MM.1S (cell line): ENCODE measurements around the gene RNASE9.

ENCODE experiments used
- DNase-seq: peaks from one replicate; pipeline ENCODE4 v3.0.0-alpha.2; 2015
- H2AFZ ChIP-seq: fragments of 300-600 bp; sonication (generic); 2 replicates; pipeline ENCODE4 v1.6.0; 2016; ENCODE audit warnings: antibody characterized with exemption, low read length
- H3F3A ChIP-seq: fragments of 300-600 bp; sonication (generic); 2 replicates; pipeline ENCODE4 v1.6.1; 2016; ENCODE audit warnings: mild to moderate bottlenecking, antibody characterized with exemption, low read length, moderate library complexity, mixed read lengths; ENCODE audit not compliant: insufficient read depth
- H3K27ac ChIP-seq: fragments of 300-600 bp; sonication (generic); 2 replicates; pipeline ENCODE4 v1.5.1; 2016; ENCODE audit warnings: mild to moderate bottlenecking, low read length
- H3K27me3 ChIP-seq: fragments of 300-600 bp; sonication (generic); replicated peaks from 2 replicates; pipeline ENCODE4 v1.6.0; 2016; ENCODE audit warnings: low read length; ENCODE audit not compliant: insufficient read depth
- H3K36me3 ChIP-seq: fragments of 300-600 bp; sonication (generic); replicated peaks from 2 replicates; pipeline ENCODE4 v1.6.1; 2016; ENCODE audit warnings: mild to moderate bottlenecking, low read length, mixed read lengths; ENCODE audit not compliant: insufficient read depth
- H3K4me1 ChIP-seq: fragments of 300-600 bp; sonication (generic); 2 replicates; pipeline ENCODE4 v1.6.1; 2016; ENCODE audit warnings: low read length, mixed read lengths
- H3K4me2 ChIP-seq: fragments of 300-600 bp; sonication (generic); 2 replicates; pipeline ENCODE4 v1.6.0; 2016; ENCODE audit warnings: low read depth, low read length
- H3K4me3 ChIP-seq: fragments of 300-600 bp; sonication (generic); 2 replicates; pipeline ENCODE4 v1.5.1; 2016; ENCODE audit warnings: low read length, mixed read lengths
- H3K79me2 ChIP-seq: fragments of 300-600 bp; sonication (generic); 2 replicates; pipeline ENCODE4 v1.6.1; 2016; ENCODE audit warnings: mixed run types, low read length, mixed read lengths
- H3K9ac ChIP-seq: fragments of 300-600 bp; sonication (generic); 2 replicates; pipeline ENCODE4 v1.6.1; 2016; ENCODE audit warnings: low read length, mixed read lengths
- H3K9me2 ChIP-seq: fragments of 300-600 bp; sonication (generic); replicated peaks from 2 replicates; pipeline ENCODE4 v1.6.1; 2016; ENCODE audit warnings: mild to moderate bottlenecking, low read length, mixed read lengths; ENCODE audit not compliant: insufficient read depth
- H3K9me3 ChIP-seq: fragments of 300-600 bp; sonication (generic); replicated peaks from 2 replicates; pipeline ENCODE4 v1.6.1; 2016; ENCODE audit warnings: mild to moderate bottlenecking, low read length, mixed read lengths; ENCODE audit not compliant: insufficient read depth
- H4K20me1 ChIP-seq: fragments of 300-600 bp; sonication (generic); 2 replicates; pipeline ENCODE4 v1.6.1; 2016; ENCODE audit warnings: mild to moderate bottlenecking, low read length, moderate library complexity, mixed read lengths; ENCODE audit not compliant: insufficient read depth
- CTCF ChIP-seq: fragments of 300-600 bp; sonication (generic); IDR thresholded peaks from 2 replicates; pipeline ENCODE4 v1.5.1; 2016; ENCODE audit warnings: antibody characterized with exemption, low read length, mixed read lengths
- EZH2 ChIP-seq: fragments of 300-600 bp; sonication (generic); optimal IDR thresholded peaks from 2 replicates; pipeline ENCODE3; 2017; ENCODE audit warnings: low read depth, mild to moderate bottlenecking, antibody characterized with exemption, low read length, mixed read lengths
- EZH2phosphoT487 ChIP-seq: fragments of 300-600 bp; sonication (generic); IDR thresholded peaks from 2 replicates; pipeline ENCODE4 v1.6.1; 2018; ENCODE audit warnings: antibody characterized with exemption, low read length

RNASE9 gene

GRCh38 chr14:20559461-20559904 is 1.4 kb downstream of the RNASE9 start:
- Histone ChIP-seq H3K27me3 (no peaks in the 10 kb centered on the region), H2AFZ (no peak overlapping the region), H4K20me1 (no peaks in the 10 kb centered on the region), H3K27ac (no peak overlapping the region), H3K79me2 (no peaks in the 10 kb centered on the region), H3F3A (no peaks in the 10 kb centered on the region), H3K9me3 (no peaks in the 10 kb centered on the region), H3K4me1 (no peaks in the 10 kb centered on the region), H3K4me3 (no peak overlapping the region), H3K9ac (no peak overlapping the region), H3K36me3 (no peaks in the 10 kb centered on the region), H3K9me2 (no peaks in the 10 kb centered on the region), H3K4me2 (no peak overlapping the region)
- no peak for DNase-seq
- TF ChIP-seq EZH2phosphoT487 (no peak), CTCF (no peak), EZH2 (no peak)

GRCh38 chr14:20557212-20557542 is 3.7 kb downstream of the RNASE9 start:
- Histone ChIP-seq H3K27ac (no peak overlapping the region), H3K9ac (no peak overlapping the region), H3K27me3 (no peaks in the 10 kb centered on the region), H3K9me2 (no peaks in the 10 kb centered on the region), H3K9me3 (no peaks in the 10 kb centered on the region), H3K4me2 (no peak overlapping the region), H3K79me2 (no peaks in the 10 kb centered on the region), H3K4me1 (no peaks in the 10 kb centered on the region), H4K20me1 (no peaks in the 10 kb centered on the region), H2AFZ (no peak overlapping the region), H3K4me3 (no peak overlapping the region), H3K36me3 (no peaks in the 10 kb centered on the region), H3F3A (no peaks in the 10 kb centered on the region)
- no peak for DNase-seq
- TF ChIP-seq EZH2phosphoT487 (no peak), CTCF (no peak), EZH2 (no peak)

GRCh38 chr14:20556500-20557211 is 4.2 kb downstream of the RNASE9 start:
- no peaks in the 10 kb centered on the region for H3K36me3 ChIP-seq
- no peak overlapping the region for H3K27ac ChIP-seq
- no peaks in the 10 kb centered on the region for H3K27me3 ChIP-seq
- no peak overlapping the region for H3K4me3 ChIP-seq
- TF ChIP-seq EZH2phosphoT487 (no peak), EZH2 (no peak), CTCF (no peak)
- H3K9me2 ChIP-seq, result no peaks in the 10 kb centered on the region
- no peaks in the 10 kb centered on the region for H3F3A ChIP-seq
- no peaks in the 10 kb centered on the region for H4K20me1 ChIP-seq
- no peaks in the 10 kb centered on the region for H3K79me2 ChIP-seq
- H3K4me1 ChIP-seq, result no peaks in the 10 kb centered on the region
- H3K9ac ChIP-seq, result no peak overlapping the region
- no peak for DNase-seq
- no peak overlapping the region for H2AFZ ChIP-seq
- H3K9me3 ChIP-seq, result no peaks in the 10 kb centered on the region
- no peak overlapping the region for H3K4me2 ChIP-seq
